Embryonic facial prominence (tissue), 1 donor: ENCODE measurements around the gene SOX9.

Experiments
- DNase-seq: peaks from one replicate; pipeline ENCODE4 v3.0.0-alpha.2; 2016; ENCODE audit errors: extremely low spot score

The SOX9 gene

DNA sequence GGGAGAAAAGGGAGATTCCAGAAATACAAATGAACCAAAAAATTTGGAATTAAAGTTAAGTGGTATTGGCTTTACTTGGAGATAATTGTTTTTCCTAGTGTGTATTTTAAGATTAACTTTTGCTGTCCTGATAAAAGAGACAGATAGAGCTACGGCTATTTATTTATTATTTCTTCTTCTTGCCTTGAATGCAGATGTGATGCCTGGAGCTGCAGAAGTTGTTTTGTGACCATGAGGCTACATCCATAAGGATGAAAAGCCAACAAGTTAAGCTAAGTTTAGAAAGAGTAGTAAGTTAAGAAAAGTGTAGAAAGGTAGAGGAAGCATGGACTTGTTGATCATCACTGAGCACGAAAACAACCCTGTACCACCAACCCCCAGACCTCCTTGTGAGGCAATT, 41.7 kb downstream of the SOX9 start:
- no peak for DNase-seq

- DNase-seq: no peak
These were observed 42.7 kb downstream of the SOX9 start for GRCh38 chr17:72163474-72163873.

DNA sequence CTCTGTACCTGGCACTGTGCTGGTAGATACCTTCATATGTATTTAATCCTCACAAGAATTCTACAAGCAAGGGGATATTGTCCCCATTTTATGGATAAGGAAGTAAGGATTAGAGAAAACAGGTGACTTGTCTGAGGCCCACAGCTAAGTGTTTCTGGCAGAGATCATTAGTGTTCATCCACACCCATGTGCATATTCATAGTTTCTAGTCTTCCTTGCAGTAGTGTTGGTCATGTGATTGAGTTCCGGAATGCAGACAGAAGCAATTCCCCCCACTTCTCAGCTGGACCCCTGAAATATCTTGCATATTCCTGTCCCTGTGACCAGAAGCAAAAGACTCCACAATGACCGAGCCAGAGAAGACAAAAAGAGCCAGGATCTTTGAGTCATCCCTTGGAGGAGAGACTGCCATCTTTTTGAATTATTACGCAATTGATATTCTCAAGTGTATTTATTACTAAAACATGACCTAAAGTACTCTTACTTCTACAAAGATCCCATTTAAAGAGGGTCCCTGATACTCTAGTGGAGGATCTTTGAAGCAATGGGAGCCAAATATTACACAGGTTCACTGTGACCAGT, 43.4 kb downstream of the SOX9 start:
- DNase-seq: no peak

- no peak for DNase-seq
These were observed 44.5 kb downstream of the SOX9 start for GRCh38 chr17:72165192-72165866.

DNA sequence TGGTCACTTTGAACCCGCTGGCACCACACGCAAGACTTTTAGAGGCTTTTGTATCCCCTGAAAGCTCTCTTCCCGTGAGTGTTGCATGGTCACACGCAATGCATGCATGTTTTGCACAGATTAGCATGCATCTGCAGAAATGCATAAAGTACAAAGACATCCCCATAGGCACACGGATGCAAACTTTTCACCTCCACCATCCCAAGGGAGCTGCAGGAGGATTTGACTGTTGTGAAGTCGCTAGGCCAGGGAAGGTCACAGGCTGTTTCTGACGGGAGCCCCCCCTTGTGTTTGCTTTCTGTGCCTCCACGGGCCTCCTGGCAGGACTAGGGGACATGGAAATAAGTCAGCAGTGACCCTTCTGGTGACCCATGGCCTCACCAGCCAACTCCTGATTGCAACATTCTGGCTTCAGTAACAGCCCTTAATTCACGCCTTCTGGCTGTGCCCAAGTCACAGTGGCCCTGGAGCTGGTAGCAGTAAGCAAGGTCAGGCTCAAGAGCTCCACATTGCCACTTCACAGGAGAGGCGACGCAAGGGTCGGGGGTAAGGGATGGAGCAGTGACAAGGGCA, 45.1 kb downstream of the SOX9 start:
- DNase-seq: no peak

DNA sequence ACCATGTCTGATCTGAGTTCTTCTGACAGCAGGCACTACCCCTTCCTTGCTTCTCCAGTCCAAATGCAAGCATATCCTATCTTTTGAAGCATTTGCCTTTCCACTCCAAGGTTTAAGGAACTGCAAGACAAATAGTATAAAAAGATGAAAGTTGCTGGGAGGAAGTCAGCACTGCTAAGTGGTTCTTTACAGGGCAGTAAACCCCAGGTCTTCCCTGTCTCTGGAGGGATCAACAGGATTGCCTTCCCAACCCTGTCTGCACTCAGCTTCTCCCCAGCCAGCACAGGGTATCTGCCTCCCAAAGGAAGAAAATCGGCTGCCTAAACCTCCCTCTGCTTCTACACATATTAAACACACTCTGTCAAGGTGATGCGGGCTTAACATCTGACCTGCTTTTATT, 46.8 kb downstream of the SOX9 start:
- no peak for DNase-seq

DNA sequence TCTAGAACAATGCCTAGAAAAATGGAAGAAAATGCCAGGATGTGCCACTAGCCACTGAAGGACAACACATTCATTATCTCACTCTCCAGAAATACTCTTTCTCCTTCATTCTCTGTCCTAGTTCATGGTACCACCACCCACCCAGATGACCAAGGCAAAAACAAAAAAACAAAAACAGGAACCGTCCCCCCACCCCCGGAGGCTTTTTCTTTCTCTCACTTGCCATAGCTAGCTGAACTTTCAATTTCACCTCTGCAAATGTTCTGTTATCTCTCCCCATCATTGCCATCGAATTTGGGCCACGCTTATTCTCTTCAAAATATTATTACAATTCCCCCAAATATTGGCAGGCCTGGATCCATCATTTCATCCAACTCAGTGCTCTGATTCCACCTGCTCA, 49.0 kb downstream of the SOX9 start:
- DNase-seq: no peak

GRCh38 chr17:72171703-72172667, 51.2 kb downstream of the SOX9 start:
- DNase-seq: no peak

- no peak for DNase-seq
These were observed 52.8 kb downstream of the SOX9 start for GRCh38 chr17:72173499-72174116.

DNA sequence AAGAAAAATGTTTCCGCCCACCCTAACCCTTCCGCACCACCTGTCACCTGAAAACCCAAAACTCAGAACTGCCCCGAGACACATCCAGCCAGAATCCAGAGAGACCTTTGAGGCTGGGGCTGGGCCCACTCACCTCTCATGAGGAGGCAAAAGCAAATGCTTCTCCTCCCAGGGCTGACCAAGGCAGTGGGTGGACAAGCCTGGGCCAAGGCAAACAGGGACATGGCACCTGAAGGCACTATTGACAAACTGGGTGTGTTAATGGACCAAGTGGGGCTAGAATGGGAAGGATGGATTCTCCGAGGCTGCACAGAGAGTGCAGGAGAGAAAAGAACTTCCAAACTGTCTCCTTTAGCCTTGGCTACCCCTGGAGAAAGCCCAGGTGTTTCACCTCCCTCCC, 54.4 kb downstream of the SOX9 start:
- no peak for DNase-seq
